Activated CD4-positive, alpha-beta T cell treated with anti-CD3 and anti-CD28 coated beads, Interleukin-2, amount 10 ng/mL, durations not matched to agents 24 days and 14 days (primary cell): ENCODE data around the gene DHX35. TPM values are rescaled to one million over a fixed set of nuclear protein-coding genes. Genes with fewer than 3 reads are reported as not detected.
A peak's percentile ranks its signal among the peaks of the same experiment; 100 is the strongest.

Experiments
- DNase-seq: peaks from one replicate; pipeline ENCODE4 v3.0.0; 2022
- H3K27ac Mint-ChIP-seq: one replicate; pipeline ENCODE4 v1.8.0; 2022; ENCODE audit warnings: mild to moderate bottlenecking, mixed read lengths
- H3K27me3 Mint-ChIP-seq: one replicate; pipeline ENCODE4 v1.8.0; 2022; ENCODE audit warnings: mixed read lengths
- H3K36me3 Mint-ChIP-seq: one replicate; pipeline ENCODE4 v1.8.0; 2022; ENCODE audit warnings: low read depth, mild to moderate bottlenecking, mixed read lengths
- H3K4me1 Mint-ChIP-seq: one replicate; pipeline ENCODE4 v1.8.0; 2021; ENCODE audit warnings: mixed read lengths
- H3K4me3 Mint-ChIP-seq: one replicate; pipeline ENCODE4 v1.8.0; 2022; ENCODE audit warnings: mild to moderate bottlenecking, moderate library complexity, mixed read lengths
- H3K9me3 Mint-ChIP-seq: one replicate; pipeline ENCODE4 v1.8.0; 2021; ENCODE audit warnings: mixed read lengths
- intact Hi-C: fragments of 100-400 bp; cut with micrococcal nuclease; formaldehyde crosslinking; loops from one replicate; pipeline ENCODE4 v1.15.1; 2023
- total RNA-seq: library from RNA; stranded (reverse); gene quantifications from 2 replicates; pipeline ENCODE4 v1.2.3, GENCODE V29; 2022

The DHX35 gene
- total RNA-seq, 1 donor from 2014 or later = 18.3 TPM

GRCh38 chr20:39049684-39050554 is 87.8 kb downstream of the DHX35 start:
- peaks cover 11% of the 10 kb centered on the region for H3K27me3 Mint-ChIP-seq
- H3K4me1 Mint-ChIP-seq = peaks cover 4% of the 10 kb centered on the region
- intact Hi-C loops = loop anchor here (1.0 kb wide), 1 partner anchor 31 kb away; no protein-coding TSS in a partner anchor
- H3K36me3 Mint-ChIP-seq = no peaks in the 10 kb centered on the region
- H3K9me3 Mint-ChIP-seq = no peaks in the 10 kb centered on the region
- peak; percentile 96 for DNase-seq
- peak overlapping the region; percentile 88 for H3K4me3 Mint-ChIP-seq
- H3K27ac Mint-ChIP-seq = peak overlapping the region; percentile 75

DNA sequence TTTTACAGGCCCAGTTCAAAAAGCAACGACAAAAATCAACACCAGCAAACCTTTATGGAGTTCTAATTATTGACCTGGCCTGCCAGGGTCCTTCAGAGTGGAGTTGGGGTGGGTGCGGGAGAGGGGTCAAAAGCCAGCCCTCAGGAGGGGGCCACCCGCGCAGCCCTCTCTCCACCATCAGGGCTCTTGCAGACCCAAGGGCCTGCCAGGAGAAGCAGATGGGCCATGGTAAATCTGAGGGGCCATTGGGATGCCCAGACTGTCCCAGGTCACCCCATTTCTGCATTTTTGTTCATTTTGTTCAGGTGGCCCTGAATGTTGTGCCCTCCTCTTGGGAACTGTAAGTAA is 88.4 kb downstream of the DHX35 start:
- DNase-seq = no peak
- peaks cover 4% of the 10 kb centered on the region for H3K4me1 Mint-ChIP-seq
- H3K27ac Mint-ChIP-seq = no peak overlapping the region
- H3K4me3 Mint-ChIP-seq = peak overlapping the region; percentile 88
- no peaks in the 10 kb centered on the region for H3K36me3 Mint-ChIP-seq
- peaks cover 11% of the 10 kb centered on the region for H3K27me3 Mint-ChIP-seq
- intact Hi-C loops = loop anchor here (1.0 kb wide), 1 partner anchor 31 kb away; no protein-coding TSS in a partner anchor
- no peaks in the 10 kb centered on the region for H3K9me3 Mint-ChIP-seq

- no peak for DNase-seq
- Mint-ChIP-seq H3K9me3 (no peaks in the 10 kb centered on the region), H3K36me3 (no peaks in the 10 kb centered on the region), H3K27me3 (peaks cover 13% of the 10 kb centered on the region), H3K4me1 (peaks cover 4% of the 10 kb centered on the region), H3K27ac (no peak overlapping the region), H3K4me3 (no peak overlapping the region)
- intact Hi-C loops = no loop called here
These were observed 90.5 kb downstream of the DHX35 start for GRCh38 chr20:39052676-39053075.

- no peak for DNase-seq
- Mint-ChIP-seq H3K27me3 (peaks cover 10% of the 10 kb centered on the region), H3K4me1 (no peaks in the 10 kb centered on the region), H3K27ac (no peak overlapping the region), H3K4me3 (no peak overlapping the region), H3K36me3 (no peaks in the 10 kb centered on the region), H3K9me3 (no peaks in the 10 kb centered on the region)
- intact Hi-C loops = no loop called here
These were observed 95.0 kb downstream of the DHX35 start for GRCh38 chr20:39057143-39057542.

DNA sequence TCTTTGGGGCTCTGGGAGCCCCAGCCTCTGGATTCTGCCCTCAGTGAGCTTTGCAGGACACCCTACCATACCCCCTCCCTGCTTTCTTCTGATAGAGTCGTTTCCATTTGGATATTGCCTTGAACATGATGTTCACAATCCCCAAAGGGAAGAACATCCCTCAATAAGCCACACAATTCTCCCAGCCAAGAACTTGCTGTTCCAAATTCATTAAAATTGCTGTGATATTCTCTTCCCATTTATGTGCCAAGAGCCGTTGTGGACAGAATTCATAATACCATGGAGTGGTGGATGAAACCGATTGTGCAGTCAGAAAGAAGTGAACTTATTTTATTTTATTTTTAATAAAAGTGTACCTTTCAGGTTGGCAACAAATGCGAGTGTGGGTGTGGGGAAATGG is 95.8 kb downstream of the DHX35 start:
- peaks cover 9% of the 10 kb centered on the region for H3K27me3 Mint-ChIP-seq
- no peak overlapping the region for H3K4me3 Mint-ChIP-seq
- intact Hi-C loops = no loop called here
- no peak overlapping the region for H3K27ac Mint-ChIP-seq
- H3K36me3 Mint-ChIP-seq = no peaks in the 10 kb centered on the region
- DNase-seq = no peak
- H3K4me1 Mint-ChIP-seq = no peaks in the 10 kb centered on the region
- no peaks in the 10 kb centered on the region for H3K9me3 Mint-ChIP-seq

- Mint-ChIP-seq H3K4me3 (no peak overlapping the region), H3K27ac (no peak overlapping the region), H3K4me1 (no peaks in the 10 kb centered on the region), H3K9me3 (no peaks in the 10 kb centered on the region), H3K36me3 (no peaks in the 10 kb centered on the region), H3K27me3 (peaks cover 5% of the 10 kb centered on the region)
- no peak for DNase-seq
- intact Hi-C loops = no loop called here
These were observed 96.9 kb downstream of the DHX35 start for GRCh38 chr20:39059036-39059435.

DNA sequence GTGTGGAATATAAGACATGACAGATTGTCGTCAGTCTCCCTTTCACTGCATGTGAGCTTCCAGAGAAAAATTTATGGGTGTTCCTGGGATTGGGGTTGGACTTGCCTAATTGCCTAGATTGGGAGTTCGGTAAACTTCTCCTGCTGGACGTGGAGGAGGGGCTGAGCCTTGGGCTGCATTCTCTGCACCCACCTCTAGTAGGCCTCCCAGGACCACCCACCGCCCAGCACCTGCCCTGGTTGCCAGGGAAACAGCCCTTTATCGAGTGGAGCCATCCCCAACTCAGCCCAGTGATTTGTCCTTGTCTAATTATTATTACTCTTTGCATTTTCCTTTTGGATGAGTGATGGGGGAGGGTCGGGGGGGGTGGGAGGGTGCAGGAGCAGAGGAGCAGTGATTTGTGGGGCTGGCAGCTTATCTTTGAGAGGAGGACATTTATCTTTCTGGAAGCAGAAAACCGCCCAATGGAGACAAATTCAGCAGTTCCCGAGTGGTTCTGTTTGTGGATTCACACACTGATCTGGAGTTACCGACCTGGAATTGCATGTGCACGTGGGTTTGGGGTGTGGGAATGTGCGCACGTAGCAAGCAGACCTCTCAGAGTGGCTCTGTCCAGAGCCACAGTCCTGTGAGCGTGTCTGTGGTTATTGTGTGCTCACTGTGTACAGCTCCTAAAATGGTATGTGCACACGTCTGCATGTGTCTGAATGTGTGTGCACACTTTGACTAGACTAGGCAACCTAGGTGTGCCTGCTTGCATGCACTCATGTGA is 104.5 kb downstream of the DHX35 start:
- H3K36me3 Mint-ChIP-seq = no peaks in the 10 kb centered on the region
- intact Hi-C loops = no loop called here
- H3K4me1 Mint-ChIP-seq = no peaks in the 10 kb centered on the region
- H3K27me3 Mint-ChIP-seq = peaks cover 10% of the 10 kb centered on the region
- H3K4me3 Mint-ChIP-seq = no peak overlapping the region
- no peaks in the 10 kb centered on the region for H3K9me3 Mint-ChIP-seq
- no peak overlapping the region for H3K27ac Mint-ChIP-seq
- no peak for DNase-seq

DNA sequence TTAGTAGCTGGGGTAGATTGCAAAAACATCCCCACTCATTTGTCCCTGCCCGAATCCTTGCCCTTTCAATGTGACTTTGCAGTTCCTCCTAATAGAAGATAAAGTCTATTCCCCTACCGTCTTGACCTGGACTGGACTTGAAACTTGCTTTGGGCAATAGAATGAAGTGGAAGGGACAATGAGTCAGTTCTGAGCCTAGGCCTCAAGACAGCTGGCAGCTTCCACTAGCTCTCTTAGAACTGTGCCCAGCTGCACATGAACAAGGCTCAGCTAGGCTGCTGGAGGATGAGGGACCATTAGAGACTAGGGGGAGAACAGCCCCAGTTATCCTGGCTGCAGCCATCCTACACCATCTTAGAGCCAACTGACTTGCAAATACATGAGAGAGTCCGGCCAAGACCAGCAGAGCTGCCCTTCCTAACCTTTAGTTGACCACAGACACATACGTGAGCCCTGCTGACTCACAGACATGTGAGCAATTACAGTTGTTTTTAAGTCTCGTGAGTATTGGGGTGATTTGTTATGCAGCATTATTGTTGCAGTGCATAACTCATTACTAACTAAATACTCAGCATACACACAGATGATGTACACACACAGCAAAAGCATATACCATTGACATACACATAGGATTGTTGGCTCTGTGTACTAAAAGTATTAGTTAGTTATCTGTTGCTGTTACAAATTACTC is 105.5 kb downstream of the DHX35 start:
- Mint-ChIP-seq H3K27ac (no peak overlapping the region), H3K9me3 (no peaks in the 10 kb centered on the region), H3K36me3 (no peaks in the 10 kb centered on the region), H3K4me3 (no peak overlapping the region), H3K27me3 (peaks cover 10% of the 10 kb centered on the region), H3K4me1 (no peaks in the 10 kb centered on the region)
- intact Hi-C loops = no loop called here
- no peak for DNase-seq

GRCh38 chr20:39069976-39070375 is 107.8 kb downstream of the DHX35 start:
- H3K9me3 Mint-ChIP-seq = no peaks in the 10 kb centered on the region
- no peaks in the 10 kb centered on the region for H3K4me1 Mint-ChIP-seq
- no peak overlapping the region for H3K27ac Mint-ChIP-seq
- H3K27me3 Mint-ChIP-seq = peaks cover 27% of the 10 kb centered on the region
- H3K4me3 Mint-ChIP-seq = no peak overlapping the region
- no peaks in the 10 kb centered on the region for H3K36me3 Mint-ChIP-seq
- no peak for DNase-seq
- intact Hi-C loops = no loop called here

GRCh38 chr20:39070484-39071231 is 108.5 kb downstream of the DHX35 start:
- no peak for DNase-seq
- H3K27me3 Mint-ChIP-seq = peaks cover 29% of the 10 kb centered on the region

GRCh38 chr20:39072132-39072531 is 110.0 kb downstream of the DHX35 start:
- intact Hi-C loops = no loop called here
- no peak overlapping the region for H3K4me3 Mint-ChIP-seq
- H3K4me1 Mint-ChIP-seq = no peaks in the 10 kb centered on the region
- H3K9me3 Mint-ChIP-seq = no peaks in the 10 kb centered on the region
- peaks cover 33% of the 10 kb centered on the region for H3K27me3 Mint-ChIP-seq
- H3K27ac Mint-ChIP-seq = no peak overlapping the region
- DNase-seq = no peak
- H3K36me3 Mint-ChIP-seq = no peaks in the 10 kb centered on the region

More at GRCh38 chr20:39070484-39071231, 108.5 kb downstream of the DHX35 start:
- Mint-ChIP-seq H3K36me3 (no peaks in the 10 kb centered on the region), H3K9me3 (no peaks in the 10 kb centered on the region), H3K27ac (no peak overlapping the region), H3K4me3 (no peak overlapping the region), H3K4me1 (no peaks in the 10 kb centered on the region)
- intact Hi-C loops = no loop called here

GRCh38 chr20:39072653-39073052 is 110.5 kb downstream of the DHX35 start:
- Mint-ChIP-seq H3K27ac (no peak overlapping the region), H3K4me3 (no peak overlapping the region), H3K27me3 (peaks cover 34% of the 10 kb centered on the region), H3K4me1 (no peaks in the 10 kb centered on the region), H3K36me3 (no peaks in the 10 kb centered on the region), H3K9me3 (no peaks in the 10 kb centered on the region)
- intact Hi-C loops = no loop called here
- no peak for DNase-seq

DNA sequence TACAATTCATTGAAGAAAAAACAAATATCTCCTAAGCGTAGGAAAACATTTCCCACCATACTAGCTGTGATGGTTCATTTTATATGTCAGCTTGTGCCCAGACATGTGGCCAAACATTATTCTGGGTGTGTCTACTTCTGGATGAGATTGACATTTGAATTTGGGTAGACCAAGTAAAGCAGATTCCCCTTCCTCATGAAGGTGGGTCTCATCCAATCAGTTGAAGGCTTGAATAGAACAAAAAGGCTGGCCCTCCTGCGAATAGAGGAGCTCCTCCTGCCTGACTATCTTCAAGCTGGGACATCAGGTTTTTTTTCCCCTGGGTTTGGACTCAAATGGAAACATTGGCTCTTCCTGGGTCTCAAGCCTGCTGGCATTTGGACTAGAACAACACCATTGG is 113.6 kb downstream of the DHX35 start:
- Mint-ChIP-seq H3K9me3 (no peaks in the 10 kb centered on the region), H3K4me1 (peaks cover 3% of the 10 kb centered on the region), H3K27me3 (peaks cover 38% of the 10 kb centered on the region), H3K36me3 (no peaks in the 10 kb centered on the region), H3K27ac (no peak overlapping the region), H3K4me3 (no peak overlapping the region)
- no peak for DNase-seq
- intact Hi-C loops = no loop called here
